Uterus (tissue), 4 donors: Measurements from ENCODE around the gene CFAP77. TPM values are rescaled to one million over a fixed set of nuclear protein-coding genes. Genes with fewer than 3 reads are reported as not detected.

Experiments
- DNase-seq, 2 donors: peaks; one replicate each; pipeline ENCODE4 v3.0.0-alpha.2; 2019 to 2020
- H3K27ac ChIP-seq, 2 donors: fragments of 200-600 bp; sonication (generic); 1 replicate in 1 of 2; 2 replicates in 1 of 2; pipeline ENCODE4 v1.5.1; 2016 to 2018
- H3K27me3 ChIP-seq, 2 donors: fragments of 200-600 bp; sonication (generic); one replicate each; pipeline ENCODE4 v1.5.1; 2018 to 2019; ENCODE audit warnings: control low read depth in 1 of 2
- H3K36me3 ChIP-seq, 2 donors: fragments of 200-600 bp; sonication (generic); one replicate each; pipeline ENCODE4 v1.5.1; 2019; ENCODE audit warnings: control low read depth in 1 of 2
- H3K4me1 ChIP-seq, 2 donors: fragments of 200-600 bp; sonication (generic); one replicate each; pipeline ENCODE4 v1.5.1; 2018 to 2019; ENCODE audit warnings: control low read depth in 1 of 2
- H3K4me3 ChIP-seq, 2 donors: fragments of 200-600 bp; sonication (generic); 1 replicate in 1 of 2; 2 replicates in 1 of 2; pipeline ENCODE4 v1.5.1; 2018 to 2019; ENCODE audit warnings: mild to moderate bottlenecking in 1 of 2
- H3K9me3 ChIP-seq, 2 donors: fragments of 200-600 bp; sonication (generic); one replicate each; pipeline ENCODE4 v1.5.1; 2019; ENCODE audit warnings: control low read depth in 1 of 2
- CTCF ChIP-seq, 4 experiments: fragments of 200-600 bp in 2 of 4; fragments of 450-650 bp in 2 of 4; sonication (generic) in 2 of 4; IDR thresholded peaks; one replicate each; pipeline ENCODE4 v1.5.1; 2016 to 2019; ENCODE audit warnings: antibody characterized with exemption in 4 of 4, mild to moderate bottlenecking in 2 of 4, moderate library complexity in 1 of 4
- POLR2A ChIP-seq, 2 donors: fragments of 450-650 bp; IDR thresholded peaks; one replicate each; pipeline ENCODE4 v1.6.1; 2016; ENCODE audit warnings: antibody characterized with exemption in 2 of 2, mild to moderate bottlenecking in 1 of 2, moderate library complexity in 1 of 2
- intact Hi-C: fragments of 100-400 bp; cut with DNase I; formaldehyde crosslinking; loops from one replicate; pipeline ENCODE4 v1.15.1; 2023; ENCODE audit warnings: low total_unique reads
- total RNA-seq, 4 donors: library from RNA; depleted of rRNA in 3 of 4; stranded (reverse); fragments of >200 nt in 3 of 4; gene quantifications; one replicate each; pipeline versions ENCODE4 v1.1.0 to v1.2.4, GENCODE V29; 2014 to 2023
- donor health status: DM: yes; HTN: yes; CAD: no.

CFAP77 gene
- total RNA-seq, 4 donors from 2014 or later, result 1.4 TPM; not detected in 3

GRCh38 chr9:132410642-132411041, 631 bp downstream of the CFAP77 start:
- peaks cover 7 to 31% of the 10 kb centered on the region in 2 donors for H3K27me3 ChIP-seq
- peaks cover 0 to 12% of the 10 kb centered on the region in 2 donors for H3K4me1 ChIP-seq
- intact Hi-C loops, result no loop called here
- DNase-seq, result no peak
- peak overlapping the region in 1 of 2 donors; percentile 40 for H3K4me3 ChIP-seq
- TF ChIP-seq CTCF (IDR thresholded peaks at IDR 0.05) (no peak), POLR2A (IDR thresholded peaks at IDR 0.05) (no peak)
- H3K9me3 ChIP-seq, result no peaks in the 10 kb centered on the region
- H3K36me3 ChIP-seq, result no peaks in the 10 kb centered on the region
- H3K27ac ChIP-seq, result no peak overlapping the region

GRCh38 chr9:132411091-132411508, 1.1 kb downstream of the CFAP77 start:
- H3K9me3 ChIP-seq, result no peaks in the 10 kb centered on the region
- H3K4me3 ChIP-seq, result no peak overlapping the region
- peak in 1 of 2 donors; percentile 26 for DNase-seq
- H3K36me3 ChIP-seq, result no peaks in the 10 kb centered on the region
- H3K4me1 ChIP-seq, result peaks cover 0 to 7% of the 10 kb centered on the region in 2 donors
- intact Hi-C loops, result no loop called here
- H3K27me3 ChIP-seq, result peaks cover 7 to 34% of the 10 kb centered on the region in 2 donors
- no peak for TF ChIP-seq POLR2A (IDR thresholded peaks at IDR 0.05)
- TF ChIP-seq CTCF (IDR thresholded peaks at IDR 0.05), result peak in 3 of 4 experiments; percentile 46 to 63 (median 48)
- no peak overlapping the region for H3K27ac ChIP-seq

GRCh38 chr9:132412089-132412488, 2.1 kb downstream of the CFAP77 start:
- no peak for DNase-seq
- TF ChIP-seq CTCF (IDR thresholded peaks at IDR 0.05) (peak in 2 of 4 experiments; percentile 18 to 35), POLR2A (IDR thresholded peaks at IDR 0.05) (no peak)
- peaks cover 0 to 7% of the 10 kb centered on the region in 2 donors for H3K4me1 ChIP-seq
- intact Hi-C loops, result no loop called here
- H3K4me3 ChIP-seq, result no peak overlapping the region
- H3K9me3 ChIP-seq, result no peaks in the 10 kb centered on the region
- H3K27ac ChIP-seq, result no peak overlapping the region
- peaks cover 7 to 34% of the 10 kb centered on the region in 2 donors for H3K27me3 ChIP-seq
- H3K36me3 ChIP-seq, result no peaks in the 10 kb centered on the region

- Histone ChIP-seq H3K4me3 (no peak overlapping the region), H3K27me3 (peaks cover 7 to 41% of the 10 kb centered on the region in 2 donors), H3K36me3 (no peaks in the 10 kb centered on the region), H3K27ac (no peak overlapping the region), H3K9me3 (no peaks in the 10 kb centered on the region), H3K4me1 (peaks cover 0 to 7% of the 10 kb centered on the region in 2 donors)
- TF ChIP-seq POLR2A (IDR thresholded peaks at IDR 0.05) (no peak), CTCF (IDR thresholded peaks at IDR 0.05) (no peak)
- DNase-seq, result no peak
- intact Hi-C loops, result no loop called here
Measured at GRCh38 chr9:132413926-132414325, 3.9 kb downstream of the CFAP77 start.

- no peak overlapping the region for H3K27ac ChIP-seq
- H3K9me3 ChIP-seq, result no peaks in the 10 kb centered on the region
- peaks cover 7 to 45% of the 10 kb centered on the region in 2 donors for H3K27me3 ChIP-seq
- no peak overlapping the region for H3K4me3 ChIP-seq
- peaks cover 0 to 7% of the 10 kb centered on the region in 2 donors for H3K4me1 ChIP-seq
- no peak for DNase-seq
- TF ChIP-seq POLR2A (IDR thresholded peaks at IDR 0.05) (no peak), CTCF (IDR thresholded peaks at IDR 0.05) (no peak)
- no peaks in the 10 kb centered on the region for H3K36me3 ChIP-seq
- intact Hi-C loops, result no loop called here
Measured at GRCh38 chr9:132414731-132415130, 4.7 kb downstream of the CFAP77 start.
